ENCODE measurements around the gene SYF2.
A peak's percentile ranks its signal among the peaks of the same experiment; 100 is the strongest.
"Not testable (repeated sequence)": the region's sequence is repeated elsewhere in the genome, so short reads cannot be mapped to it uniquely, and the experiment has no call there.

The SYF2 gene

DNA sequence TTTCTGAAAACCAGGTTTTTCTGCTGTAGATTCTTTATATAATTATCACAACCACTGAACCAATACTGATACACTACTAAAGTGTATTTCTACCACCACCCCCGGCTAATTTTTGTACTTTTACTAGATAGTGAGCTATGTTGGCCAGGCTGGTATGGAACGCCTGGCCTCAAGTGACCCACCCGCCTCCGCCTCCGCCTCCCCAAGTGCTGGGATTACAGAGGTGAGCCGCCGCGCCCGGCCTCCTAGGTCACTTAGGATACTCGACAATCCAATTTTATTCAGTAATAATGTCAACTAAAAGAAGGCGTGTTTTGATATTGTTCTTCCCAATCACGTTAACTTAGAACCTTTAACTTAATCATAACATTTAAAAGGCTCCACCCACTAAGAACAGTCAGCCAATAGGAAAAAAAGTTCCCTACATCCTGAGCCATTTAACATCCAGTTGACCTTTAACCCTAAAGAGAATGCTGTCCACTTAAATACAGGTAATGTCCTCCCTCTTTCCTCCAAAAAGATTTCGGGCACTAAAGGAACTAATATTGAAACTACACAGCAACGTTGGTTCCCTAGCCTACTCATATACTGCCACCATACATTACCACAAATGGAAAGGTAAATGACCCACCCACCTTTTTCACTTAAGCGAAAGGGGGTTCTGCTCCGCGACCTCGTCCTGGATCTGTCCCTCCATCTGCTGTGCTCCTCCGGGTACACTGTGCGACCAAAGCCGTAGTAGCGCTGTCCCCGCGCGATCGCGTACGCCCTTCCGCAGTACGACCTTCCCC, 13.7 kb upstream of the SYF2 start:
- DNase-seq = no peak

DNA sequence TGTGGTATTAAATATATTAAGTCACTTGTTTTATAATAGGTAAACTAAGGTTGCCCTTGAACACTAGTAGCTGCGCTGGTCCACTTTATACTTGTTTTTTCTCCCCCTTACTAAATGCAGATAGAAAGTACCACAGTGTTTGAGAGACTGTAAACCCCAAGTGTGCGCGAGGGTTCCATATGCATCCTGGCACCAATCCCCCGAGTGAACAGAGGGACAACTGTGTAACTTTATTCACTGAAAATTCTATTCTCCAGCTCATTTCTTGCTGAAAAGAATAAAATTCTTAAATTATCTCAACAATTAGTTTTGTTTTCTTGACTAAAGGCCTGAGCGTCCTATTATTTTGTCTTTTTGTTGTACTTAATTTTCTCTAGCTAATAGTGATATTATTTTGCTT, 13.1 kb upstream of the SYF2 start:
- no peak for DNase-seq

DNA sequence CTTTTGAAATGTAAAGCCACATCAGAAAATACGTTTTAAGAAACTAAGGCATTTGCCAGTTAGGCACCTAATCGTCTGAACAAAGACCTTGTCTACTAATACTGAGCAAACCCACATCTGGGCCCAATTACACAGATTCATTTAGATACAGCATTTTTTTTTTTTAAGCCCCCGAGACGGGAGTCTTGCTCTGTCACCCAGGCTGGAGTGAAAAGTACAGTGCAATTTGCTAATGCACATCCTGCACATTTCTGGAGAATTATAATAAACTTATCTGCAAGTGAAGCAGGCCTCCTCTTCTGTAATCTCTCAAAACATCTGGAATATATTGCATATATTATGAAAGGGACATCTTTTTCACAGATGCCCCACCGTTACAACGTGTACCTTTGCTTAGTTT, 11.6 kb upstream of the SYF2 start:
- no peak for DNase-seq

DNA sequence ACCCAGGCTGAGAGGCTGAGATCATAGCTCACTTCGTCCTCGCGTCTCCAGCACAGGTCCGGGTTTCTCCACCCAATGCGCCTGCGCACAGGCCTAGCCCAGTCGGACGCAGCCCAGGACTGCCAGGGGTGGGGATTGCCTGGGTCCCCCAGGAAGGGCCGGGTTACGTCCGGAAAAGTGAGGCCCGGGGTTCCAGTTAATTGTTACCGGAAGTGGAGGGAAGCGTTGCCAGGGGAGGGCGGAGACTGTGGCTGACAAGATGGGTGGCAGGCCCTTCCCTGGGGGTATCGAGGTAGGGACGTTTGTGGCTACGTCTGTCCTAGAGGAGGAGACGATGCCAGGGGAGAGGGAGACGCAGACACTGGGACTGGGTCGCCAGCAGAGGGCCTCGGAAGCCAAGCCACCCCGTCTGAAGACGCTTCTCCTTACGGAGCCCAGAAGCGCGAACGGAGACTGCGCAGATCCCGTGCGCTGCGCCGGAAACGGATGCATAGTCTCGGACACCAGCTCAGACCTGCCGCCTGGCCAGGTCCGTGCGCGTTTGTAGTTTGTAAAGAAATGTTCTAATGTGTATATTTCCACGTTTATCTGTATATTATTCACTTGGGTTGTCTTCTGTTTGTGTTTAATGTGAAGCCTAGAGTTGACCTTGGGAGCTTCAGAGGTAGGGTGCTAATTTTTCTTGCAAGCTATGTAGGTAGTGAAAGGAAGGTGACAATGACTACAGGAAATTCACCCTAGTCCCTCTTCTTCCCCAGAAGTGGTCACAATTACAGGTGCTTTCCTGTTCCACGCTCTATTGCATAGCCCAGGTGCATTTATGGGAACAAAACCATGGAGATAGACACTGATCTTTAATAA, 7.6 kb upstream of the SYF2 start:
- DNase-seq = peak; percentile 89

DNA sequence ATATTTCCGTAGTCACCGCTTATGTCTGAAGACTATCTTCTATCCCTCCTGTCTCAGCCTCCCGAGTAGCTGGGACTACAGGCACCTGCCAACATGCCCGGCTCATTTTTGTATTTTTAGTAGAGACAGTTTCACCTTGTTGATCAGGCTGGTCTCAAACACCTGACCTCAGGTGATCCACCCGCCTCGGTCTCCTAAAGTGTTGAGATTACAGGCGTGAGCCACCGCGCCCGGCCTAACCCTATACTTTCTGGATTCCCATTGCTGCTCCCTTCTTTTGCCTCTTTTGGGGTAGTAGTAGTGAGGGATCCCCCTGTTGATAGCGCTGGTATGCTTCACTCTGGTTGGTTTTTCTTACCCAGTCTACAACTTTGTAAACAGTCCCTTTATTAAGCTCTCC, 5.7 kb upstream of the SYF2 start:
- no peak for DNase-seq

DNA sequence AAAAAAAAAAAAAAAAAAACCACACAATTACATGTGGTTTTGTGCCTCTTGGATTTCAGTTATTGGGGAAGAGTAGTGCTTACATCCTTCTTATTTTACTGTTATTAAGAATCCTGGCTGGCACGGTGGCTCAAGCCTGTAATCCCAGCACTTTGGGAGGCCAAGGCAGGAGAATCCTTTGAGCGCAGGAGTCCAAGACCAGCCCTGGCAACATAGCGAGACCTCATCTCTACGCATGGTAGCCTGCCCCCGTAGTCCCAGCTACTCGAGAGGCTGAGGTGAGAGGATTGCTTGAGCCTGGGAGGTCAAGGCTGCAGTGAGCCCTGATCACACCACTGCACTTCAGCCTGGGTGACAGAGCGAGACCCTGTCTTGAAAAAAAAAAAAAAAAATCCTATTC, 4.0 kb upstream of the SYF2 start:
- not testable (repeated sequence) for DNase-seq

DNA sequence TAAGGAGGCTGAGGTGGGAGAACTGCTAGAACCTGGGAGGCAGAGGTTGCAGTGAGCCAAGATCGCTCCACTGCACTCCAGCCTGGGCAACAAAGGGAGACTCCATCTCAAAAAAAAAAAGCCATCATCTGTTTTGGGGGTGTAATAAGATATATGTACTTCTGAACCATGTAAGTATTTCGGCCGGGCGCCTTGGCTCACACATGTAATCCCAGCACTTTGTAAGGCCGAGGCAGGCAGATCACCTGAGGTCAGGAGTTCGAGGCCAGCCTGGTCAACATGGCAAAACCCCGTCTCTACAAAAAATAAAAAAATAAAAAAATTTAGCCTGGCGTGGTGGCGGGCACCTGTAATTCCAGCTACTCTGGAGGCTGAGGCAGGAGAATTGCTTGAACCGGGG, 3.1 kb upstream of the SYF2 start:
- not testable (repeated sequence) for DNase-seq

DNA sequence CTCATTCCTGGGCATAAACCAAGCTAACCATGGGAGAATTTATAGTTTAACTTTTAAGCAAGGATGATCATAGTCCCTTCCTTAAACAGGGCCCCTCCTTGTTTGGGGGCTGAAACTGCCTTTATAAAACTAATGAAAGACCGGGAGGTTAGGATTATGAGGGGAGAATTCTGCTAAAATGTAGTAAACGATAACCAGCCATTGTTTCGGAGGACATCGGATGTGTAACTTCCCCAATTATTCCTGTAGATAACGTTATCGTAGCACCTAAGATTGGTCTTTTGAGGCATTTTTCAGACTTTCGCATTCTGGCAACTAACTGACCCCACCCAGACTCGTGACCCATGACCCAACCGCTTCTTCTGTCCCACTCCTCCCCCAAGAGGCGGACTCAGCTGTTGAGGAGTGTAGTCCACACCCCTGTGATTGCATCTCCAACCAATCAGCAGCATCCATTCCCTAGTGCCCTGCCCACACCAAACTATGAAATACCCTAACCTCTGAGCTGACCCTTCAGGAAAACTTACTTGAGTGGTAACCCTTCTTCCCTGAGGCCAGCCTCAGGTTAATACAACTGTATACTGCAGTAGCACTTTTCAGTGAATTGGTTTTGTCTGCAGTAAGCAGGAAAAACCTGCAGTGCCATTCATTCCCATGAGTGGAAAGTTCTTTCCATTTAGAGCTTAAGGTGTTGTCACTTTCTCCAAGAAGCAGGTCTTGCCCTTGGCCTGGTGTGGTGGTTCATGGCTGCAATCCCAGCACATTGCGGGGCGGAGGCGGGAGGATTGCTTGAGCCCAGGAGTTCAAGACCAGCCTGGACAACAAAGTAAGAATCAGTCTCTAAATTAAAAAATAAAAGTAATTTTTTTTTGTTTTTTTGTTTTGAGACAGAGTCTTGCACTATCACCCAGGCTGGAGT, 823 bp upstream of the SYF2 start:
- DNase-seq = no peak

DNA sequence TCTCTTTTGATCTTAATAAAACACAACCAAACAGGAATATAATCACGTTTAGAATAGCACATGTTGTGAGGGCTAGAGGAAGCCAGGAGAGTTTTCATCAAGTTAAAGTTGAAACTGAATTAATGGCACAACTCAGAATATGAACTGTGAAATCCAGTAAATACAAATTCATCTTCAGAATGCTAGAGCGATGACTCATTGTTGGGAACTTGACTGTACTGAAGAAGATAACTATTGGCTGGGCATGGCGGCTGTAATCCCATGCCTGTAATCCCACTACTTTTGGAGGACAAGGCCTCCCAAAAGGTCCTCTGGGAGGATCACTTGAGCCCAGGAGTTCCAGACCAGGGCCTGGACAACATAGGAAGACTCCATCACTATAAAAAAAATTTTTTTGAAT, 8.8 kb downstream of the SYF2 start:
- DNase-seq = no peak

DNA sequence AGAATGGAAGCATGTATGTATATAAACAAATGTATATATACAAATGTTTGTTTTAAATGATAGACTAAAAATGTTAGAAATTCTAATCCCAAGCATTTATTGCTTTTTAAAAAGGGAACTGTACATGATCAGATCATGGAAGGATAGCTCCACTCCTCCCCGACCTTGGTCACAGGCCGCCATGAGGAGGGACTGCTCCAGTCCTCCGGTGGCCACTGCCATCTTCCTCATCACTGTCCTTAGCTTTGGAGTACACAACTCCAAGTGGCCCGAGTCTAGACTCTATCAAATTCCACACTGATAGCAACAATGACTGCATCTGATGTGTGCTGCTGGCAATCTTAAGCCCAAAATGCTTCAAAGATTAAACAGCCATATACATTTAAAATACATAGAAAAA, 9.7 kb downstream of the SYF2 start:
- DNase-seq = no peak

DNA sequence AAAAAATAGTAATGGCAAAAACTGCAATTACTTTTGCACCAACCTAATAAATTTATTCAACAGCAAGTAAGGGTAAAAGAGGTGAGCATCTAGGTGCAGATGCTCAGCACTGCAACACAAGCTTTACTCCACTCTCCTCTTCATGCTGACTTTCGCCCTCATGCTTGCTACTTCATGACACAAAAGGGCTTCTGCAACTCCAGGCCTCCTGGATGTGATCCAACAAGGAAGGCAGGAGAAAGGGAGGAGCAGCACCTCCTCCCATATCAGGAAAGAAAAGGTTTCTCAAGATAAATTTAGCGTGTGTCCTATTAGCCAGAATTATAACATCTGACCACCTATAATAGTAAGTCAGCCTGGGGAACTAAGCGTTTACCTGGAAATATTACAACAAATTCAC, 11.6 kb downstream of the SYF2 start:
- DNase-seq = no peak

DNA sequence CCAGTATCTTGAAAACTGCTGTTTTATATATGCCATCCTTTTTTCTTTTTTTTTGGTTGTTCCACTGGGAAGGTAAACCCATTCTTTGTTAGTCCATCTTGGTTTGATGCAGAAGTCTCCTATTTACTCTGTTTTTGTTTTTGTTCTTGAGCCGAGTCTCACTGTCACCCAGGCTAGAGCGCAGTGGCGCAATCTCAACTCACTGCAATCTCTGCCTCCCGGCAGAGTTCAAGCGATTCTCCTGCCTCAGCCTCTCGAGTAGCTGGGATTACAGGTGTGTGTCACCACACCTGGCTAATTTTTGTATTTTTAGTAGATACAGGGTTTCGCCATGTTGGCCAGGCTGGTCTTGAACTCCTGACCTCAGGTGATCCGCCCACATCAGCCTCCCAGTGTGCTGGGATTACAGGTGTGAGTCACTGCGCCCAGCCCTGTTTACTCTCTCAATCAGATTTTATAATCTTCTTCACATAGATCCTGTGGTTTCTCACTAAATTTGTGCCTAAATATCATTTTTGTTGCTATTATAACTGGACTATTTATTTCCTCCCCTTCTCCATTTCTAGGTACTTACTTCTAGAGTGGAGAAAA, 12.5 kb downstream of the SYF2 start:
- no peak for DNase-seq

DNA sequence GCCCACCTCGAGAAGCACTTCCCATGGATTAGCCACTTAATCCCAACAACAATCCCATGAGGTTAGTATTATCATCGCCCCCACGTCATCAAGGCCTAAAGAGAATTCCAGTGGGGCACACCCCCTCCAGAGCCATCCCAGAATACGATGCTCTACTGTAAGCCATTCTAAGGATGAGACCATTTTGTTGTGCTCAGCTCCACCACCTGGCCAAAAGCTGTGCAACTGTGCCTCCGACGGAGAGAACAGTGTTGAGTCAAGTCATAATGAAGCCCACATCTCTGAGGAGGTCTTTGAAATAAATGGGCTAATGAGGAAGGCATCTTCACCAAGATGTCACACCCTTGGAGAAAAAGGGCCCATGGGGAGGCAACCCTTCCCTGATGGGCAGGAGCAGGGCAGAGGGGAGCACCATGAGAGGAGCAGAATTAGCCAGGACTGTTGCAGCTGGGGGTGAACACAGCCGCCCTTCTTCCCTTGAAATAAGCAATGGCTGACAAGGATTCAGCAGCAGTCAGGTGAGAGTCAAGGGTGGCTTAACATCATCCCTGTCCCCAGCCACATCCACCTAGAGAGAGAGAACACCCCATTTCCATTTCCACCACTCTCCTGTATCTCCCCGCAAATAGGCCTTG, 14.6 kb downstream of the SYF2 start:
- no peak for DNase-seq

DNA sequence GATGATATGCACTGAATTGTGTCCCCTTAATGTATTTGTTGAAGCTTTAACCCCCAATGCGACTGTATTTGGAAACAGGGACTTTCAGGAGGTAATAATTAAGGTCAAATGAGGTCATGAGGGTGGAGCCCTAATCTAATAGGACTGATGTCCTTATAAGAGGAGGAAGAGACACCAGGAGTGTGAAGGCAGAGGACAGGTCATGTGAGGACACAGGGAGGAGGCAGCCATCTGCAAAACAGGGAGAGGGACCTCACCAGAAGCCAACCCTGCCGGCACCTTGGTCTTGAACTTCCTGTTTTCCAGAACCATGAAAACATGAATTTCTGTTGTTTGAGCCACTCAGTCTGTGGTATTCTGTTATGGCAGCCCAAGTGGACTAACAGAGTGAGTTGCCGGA, 15.3 kb downstream of the SYF2 start:
- DNase-seq = no peak

DNA sequence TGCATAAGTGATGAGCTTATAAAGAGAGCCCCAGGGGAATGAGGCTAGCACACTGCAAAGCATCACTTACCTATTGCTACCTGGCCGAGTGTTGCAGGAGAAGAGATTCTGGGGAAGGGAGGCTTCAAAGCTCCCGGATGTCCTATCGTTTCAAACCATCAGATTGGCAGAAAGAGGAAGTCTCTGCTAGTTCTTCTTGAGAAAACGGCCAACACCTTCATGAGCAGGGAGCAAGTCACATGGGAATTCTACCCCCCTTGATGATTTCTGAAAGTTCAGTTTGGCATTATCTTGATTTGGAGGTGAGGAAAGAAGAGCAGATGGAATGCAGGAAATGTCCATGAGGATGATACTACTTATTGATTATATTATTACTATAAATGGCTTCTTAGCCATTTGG, 16.2 kb downstream of the SYF2 start:
- no peak for DNase-seq

DNA sequence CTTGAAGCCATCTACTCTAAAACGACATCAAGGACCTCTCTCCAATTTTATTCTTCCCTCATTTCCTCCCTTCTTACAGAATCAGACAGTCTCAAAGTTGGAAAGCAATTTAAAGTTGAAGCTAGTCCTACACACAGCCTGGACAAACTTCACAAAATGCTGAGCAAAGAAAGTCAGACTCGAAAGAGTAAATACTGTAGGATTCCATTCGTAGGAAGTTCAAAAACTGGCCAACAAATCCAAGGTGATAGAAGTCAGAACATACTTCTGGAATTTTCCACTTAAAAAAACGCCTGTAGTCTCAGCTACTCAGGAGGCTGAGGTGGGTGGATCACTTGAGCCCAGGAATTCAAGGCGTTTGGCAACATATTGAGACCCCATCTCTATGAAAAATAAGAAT, 19.6 kb downstream of the SYF2 start:
- no peak for DNase-seq

DNA sequence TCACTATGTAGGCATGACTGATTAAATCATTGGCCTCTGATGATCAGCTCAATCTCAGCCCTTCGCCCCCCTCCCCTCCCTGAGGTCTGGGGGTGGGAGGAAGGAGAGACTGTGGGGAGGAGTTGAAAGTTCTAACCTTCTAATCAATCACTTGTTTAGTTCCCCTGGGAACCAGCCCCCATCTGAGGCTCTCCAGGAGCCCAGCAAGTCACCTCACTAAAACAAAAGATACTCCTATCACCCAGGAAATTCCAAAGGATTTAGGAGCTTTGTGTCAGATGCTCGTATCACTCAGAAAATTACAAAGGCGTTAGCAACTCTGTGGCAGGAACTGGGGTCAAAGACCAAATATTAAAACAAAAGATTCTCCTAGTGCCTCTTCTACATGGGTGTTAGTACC, 21.6 kb downstream of the SYF2 start:
- no peak for DNase-seq

DNA sequence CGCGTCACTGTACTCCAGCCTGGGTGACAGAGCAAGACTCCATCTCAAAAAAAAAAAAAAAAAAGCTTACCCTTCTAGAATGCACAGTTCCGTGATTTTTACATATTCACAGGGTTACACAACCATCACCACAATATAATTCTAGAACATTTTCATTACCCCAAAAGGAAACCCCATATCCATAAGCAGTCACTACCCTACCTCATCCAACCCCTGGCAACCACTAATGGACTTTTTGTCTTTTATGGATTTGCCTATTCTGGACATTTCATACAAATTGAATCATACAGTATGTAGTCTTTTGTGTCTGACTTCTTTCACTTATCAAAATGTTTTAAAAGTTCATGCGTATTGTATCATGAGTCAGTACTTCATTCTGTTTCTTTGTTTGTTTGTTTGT, 22.8 kb downstream of the SYF2 start:
- DNase-seq = no peak

DNA sequence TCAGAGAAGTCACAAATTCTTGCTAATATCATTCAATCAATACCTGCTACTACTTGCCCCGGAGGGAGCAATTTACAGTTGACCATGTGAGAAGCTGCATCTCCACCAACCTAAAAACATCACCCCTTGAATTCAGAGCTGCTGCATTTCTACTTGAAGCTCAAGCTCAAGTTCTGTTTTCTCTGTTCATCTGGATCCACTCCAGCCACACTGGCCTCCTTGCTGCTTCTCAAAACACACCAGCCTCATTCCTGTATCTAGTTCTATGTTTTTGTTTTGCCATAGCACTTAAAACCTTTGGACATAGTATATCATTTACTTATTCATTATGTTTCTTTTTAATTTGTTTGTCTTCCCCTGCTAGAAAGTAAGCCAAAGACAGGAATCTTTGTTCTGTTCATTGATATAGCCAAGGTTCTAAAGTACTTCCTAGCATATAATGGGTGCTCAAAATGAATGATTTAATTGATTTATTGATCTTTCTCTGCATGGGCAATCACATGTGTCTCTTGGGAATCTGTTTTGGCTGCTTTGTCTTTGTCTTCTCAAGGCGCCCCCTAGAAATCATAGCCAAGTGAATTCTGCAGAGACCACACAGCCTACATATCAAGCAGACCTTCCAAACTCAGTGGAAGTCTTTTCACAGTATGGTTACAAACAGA, 23.6 kb downstream of the SYF2 start:
- no peak for DNase-seq

DNA sequence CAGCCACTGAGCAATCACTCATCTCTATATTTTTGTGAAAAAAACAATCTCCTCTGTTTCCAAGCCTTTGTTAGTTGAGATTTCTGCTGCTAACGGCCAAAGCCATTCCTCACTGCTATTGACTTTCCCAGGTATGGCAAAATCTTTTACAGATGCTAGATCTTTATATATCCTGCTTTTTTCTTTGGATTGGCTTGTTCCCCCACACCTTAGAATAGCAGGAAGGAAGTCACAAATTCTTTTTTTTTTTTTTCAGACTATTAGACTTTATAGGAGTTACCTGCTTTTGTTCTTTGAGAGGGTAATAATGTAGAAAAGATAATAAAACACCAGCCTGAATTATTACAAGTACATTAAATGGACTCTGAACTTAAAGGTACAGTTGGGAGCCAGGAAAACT, 24.2 kb downstream of the SYF2 start:
- DNase-seq = no peak

DNA sequence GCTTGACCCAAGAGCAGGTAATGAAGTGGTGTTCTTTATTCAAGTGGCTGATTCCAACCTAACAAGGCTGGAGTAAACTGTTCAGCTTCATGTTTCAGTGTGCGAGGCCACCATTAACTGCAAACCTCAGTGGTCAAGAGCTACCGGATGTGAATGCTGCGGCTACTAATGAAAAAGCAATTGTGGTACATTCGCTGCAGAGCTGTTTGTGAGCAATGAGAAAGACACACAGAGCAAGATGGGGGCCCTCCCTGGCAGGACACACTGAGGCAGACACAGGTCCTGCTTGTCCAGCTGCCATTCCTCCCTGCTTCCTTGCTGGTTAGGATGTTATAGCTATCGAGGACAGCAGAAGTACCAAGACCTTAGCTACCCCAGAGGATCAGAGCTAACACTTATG, 26.1 kb downstream of the SYF2 start:
- DNase-seq = no peak

DNA sequence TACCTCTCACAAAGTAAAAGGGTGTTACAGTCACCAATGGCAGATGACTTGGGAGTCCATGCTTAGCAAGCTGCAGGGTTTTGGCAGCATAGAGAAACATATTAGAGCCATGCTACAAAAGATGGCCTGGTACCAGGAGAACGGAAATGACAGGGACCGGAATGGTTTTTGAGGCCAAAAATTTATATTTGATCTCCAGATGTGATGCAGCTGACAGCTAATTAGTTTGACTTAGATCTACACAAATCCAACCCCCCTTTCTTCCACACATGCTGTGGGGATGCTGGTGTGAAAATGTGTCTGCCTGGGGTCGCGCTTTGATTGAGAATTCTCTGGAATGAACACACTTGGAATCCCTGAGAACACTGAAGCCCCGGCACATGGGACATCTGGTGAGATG, 26.5 kb downstream of the SYF2 start:
- no peak for DNase-seq

Data from NCI-H1417 treated with DMSO at 0.1 percent for 48 hours (cell line).